RWPE1 (cell line): Measurements from ENCODE around the gene GKN2.
"Not testable (repeated sequence)": the region's sequence is repeated elsewhere in the genome, so short reads cannot be mapped to it uniquely, and the experiment has no call there.

Experiments used
- CTCF ChIA-PET: fragments of 350-600 bp; sonication (Branson Sonifier 250); formaldehyde crosslinking; extraction: SDS; loops from one replicate; lab custom pipeline; 2021; lab: Yijun Ruan, JAX
- POLR2A ChIA-PET: fragments of 400-600 bp; formaldehyde crosslinking; extraction: SDS; loops from one replicate; lab custom pipeline; 2020; ENCODE audit warnings: antibody characterized with exemption; ENCODE audit not compliant: low non-redundant PET; lab: Yijun Ruan, JAX
- DNase-seq: peaks from one replicate; pipeline ENCODE4 v3.0.0; 2012; ENCODE audit warnings: low spot score
- H3K27ac ChIP-seq: fragments of 450-650 bp; 2 replicates; pipeline ENCODE4 v1.5.1; 2017
- CTCF ChIP-seq: fragments of 450-650 bp; conservative IDR thresholded peaks from 2 replicates; pipeline ENCODE4 v1.5.1; 2017; ENCODE audit warnings: low read depth, mild to moderate bottlenecking

The GKN2 gene

GRCh38 chr2:68901199-68901514, 51.5 kb downstream of the GKN2 start:
- POLR2A ChIA-PET: no interaction called here
- CTCF ChIA-PET: interaction anchor here (0.6 to 0.7 kb wide), 2 partner anchors 24 to 153 kb away, joined by 4 to 5 read pairs; no protein-coding TSS in a partner anchor

GRCh38 chr2:68900496-68901198, 52.0 kb downstream of the GKN2 start:
- POLR2A ChIA-PET: no interaction called here
- CTCF ChIA-PET: interaction anchor here (0.6 to 0.7 kb wide), 2 partner anchors 24 to 152 kb away, joined by 4 to 5 read pairs; no protein-coding TSS in a partner anchor
- H3K27ac ChIP-seq: no peak overlapping the region
- no peak for TF ChIP-seq CTCF
- DNase-seq: no peak

More at GRCh38 chr2:68901199-68901514, 51.5 kb downstream of the GKN2 start:
- no peak overlapping the region for H3K27ac ChIP-seq
- DNase-seq: no peak
- TF ChIP-seq CTCF: no peak

- POLR2A ChIA-PET, H3K27ac ChIP-seq, DNase-seq: not testable (repeated sequence)
- CTCF ChIA-PET: interaction anchor here (0.5 to 1.5 kb wide), 2 partner anchors 14 to 26 kb away, joined by 3 read pairs; no protein-coding TSS in a partner anchor
Measured at GRCh38 chr2:68895981-68896380, 56.7 kb downstream of the GKN2 start.
